HepG2 (cell line): ENCODE data around the gene SHC1. TPM values are rescaled to one million over a fixed set of nuclear protein-coding genes. Genes with fewer than 3 reads are reported as not detected.
A peak's percentile ranks its signal among the peaks of the same experiment; 100 is the strongest.

Experiments
- ATAC-seq: fragments of 200-7000 bp; cut with Tn5 transposase; 3 replicates; pipeline ENCODE4 v1.9.1; 2020; ENCODE audit warnings: mild to moderate bottlenecking, moderate library complexity
- BruUV-seq: library from RNA; stranded (reverse); fragments of 400-500 nt; replicated peaks from 2 replicates; lab custom pipeline; 2021; lab: Mats Ljungman, UMichigan
- CTCF ChIA-PET: fragments of 300-600 bp; formaldehyde crosslinking; extraction: SDS; loops from one replicate; lab custom pipeline; 2021; ENCODE audit warnings: low total read pairs, inconsistent platforms, low intra/inter-chr PET ratio; lab: Yijun Ruan, JAX
- POLR2A ChIA-PET: fragments of 350-600 bp; sonication (Branson Sonifier 250); formaldehyde crosslinking; loops from one replicate; lab custom pipeline; 2020; ENCODE audit warnings: antibody characterized with exemption, inconsistent platforms; lab: Yijun Ruan, JAX
- DNase-seq: peaks from one replicate; pipeline ENCODE4 v3.0.0-alpha.2; 2015; ENCODE audit warnings: low spot score
- FAIRE-seq: peaks from 3 replicates; lab custom pipeline; 2011; peaks lifted over from hg19 to GRCh38; lab: Jason Lieb, UNC
- H2AFZ ChIP-seq: one replicate; pipeline ENCODE4 v1.6.1; 2011; ENCODE audit warnings: low read length, inconsistent platforms
- H3K27ac ChIP-seq: fragments of 300-600 bp; 3 replicates; pipeline ENCODE4 v1.8.0; 2011; ENCODE audit warnings: mixed run types, mild to moderate bottlenecking, mixed read lengths, low read length, inconsistent platforms; ENCODE audit not compliant: insufficient read depth; ENCODE audit errors: extremely low read length
- H3K27me3 ChIP-seq, 2 experiments: fragments of 200-600 bp in 1 of 2; 2 replicates in 1 of 2; 3 replicates in 1 of 2; pipeline versions ENCODE4 v1.6.0 to v1.8.0; 2011; ENCODE audit warnings: low read length in 2 of 2, mild to moderate bottlenecking in 2 of 2, moderate library complexity in 2 of 2, inconsistent platforms in 1 of 2; ENCODE audit not compliant: insufficient read depth in 2 of 2, control insufficient read depth in 1 of 2
- H3K36me3 ChIP-seq, 2 experiments: fragments of 200-600 bp in 1 of 2; replicated peaks in 1 of 2; 2 replicates in 1 of 2; 3 replicates in 1 of 2; pipeline versions ENCODE4 v1.5.1 to v1.8.0; 2011; ENCODE audit warnings: low read length in 2 of 2, inconsistent platforms in 1 of 2; ENCODE audit not compliant: insufficient read depth in 2 of 2, control insufficient read depth in 1 of 2
- H3K4me1 ChIP-seq: 2 replicates; pipeline ENCODE4 v1.5.1; 2012; ENCODE audit warnings: low read length, inconsistent platforms; ENCODE audit not compliant: insufficient read depth
- H3K4me2 ChIP-seq: 2 replicates; pipeline ENCODE4 v1.6.0; 2011; ENCODE audit warnings: low read depth, low read length, inconsistent platforms
- H3K4me3 ChIP-seq, 3 experiments: fragments of 200-600 bp in 1 of 3; sonication (generic), shearing (Covaris generic) in 1 of 3; replicated peaks in 1 of 3; 2 replicates each; pipeline ENCODE4 v1.5.1; 2011 to 2016; ENCODE audit warnings: low read length in 3 of 3, inconsistent platforms in 2 of 3, low read depth in 2 of 3, mild to moderate bottlenecking in 2 of 3, control low read depth in 1 of 3, mixed read lengths in 1 of 3; ENCODE audit not compliant: insufficient read depth in 1 of 3
- H3K79me2 ChIP-seq: one replicate; pipeline ENCODE4 v1.6.1; 2011; ENCODE audit warnings: low read length, inconsistent platforms; ENCODE audit not compliant: insufficient read depth
- H3K9ac ChIP-seq: 2 replicates; pipeline ENCODE4 v1.6.0; 2011; ENCODE audit warnings: mild to moderate bottlenecking, low read depth, low read length, inconsistent platforms; ENCODE audit not compliant: insufficient read depth
- H3K9me3 ChIP-seq: 2 replicates; pipeline ENCODE4 v1.5.1; 2012; ENCODE audit warnings: mild to moderate bottlenecking, low read length
- H4K20me1 ChIP-seq: 2 replicates; pipeline ENCODE4 v1.6.0; 2011; ENCODE audit warnings: inconsistent platforms, mild to moderate bottlenecking, low read length, moderate library complexity; ENCODE audit not compliant: insufficient read depth
- ATF7 ChIP-seq, 2 experiments: fragments of 450-650 bp in 1 of 2; sonication (generic) in 1 of 2; formaldehyde crosslinking in 1 of 2; IDR thresholded peaks; 2 replicates each; pipeline versions ENCODE4 v1.4.0 to v1.6.1; 2016 to 2020; ENCODE audit warnings: antibody characterized with exemption in 1 of 2, mild to moderate bottlenecking in 1 of 2, missing genetic modification reagents in 1 of 2
- CEBPG ChIP-seq: IDR thresholded peaks from 2 replicates; pipeline ENCODE4 v1.6.1; 2016
- ELF4 ChIP-seq: sonication (generic); formaldehyde crosslinking; IDR thresholded peaks from 2 replicates; pipeline ENCODE4 v1.5.0; 2020; ENCODE audit warnings: missing genetic modification reagents, mild to moderate bottlenecking, moderate library complexity, borderline replicate concordance
- GATAD2A ChIP-seq: IDR thresholded peaks from 2 replicates; pipeline ENCODE4 v1.6.1; 2016
- HDAC2 ChIP-seq: sonication (generic); formaldehyde crosslinking; IDR thresholded peaks from 2 replicates; pipeline ENCODE4 v1.4.0; 2020; ENCODE audit warnings: missing genetic modification reagents
- HNRNPH1 ChIP-seq: fragments of 200-400 bp; formaldehyde crosslinking; optimal IDR thresholded peaks from 2 replicates; pipeline ENCODE3; 2017; ENCODE audit warnings: mild to moderate bottlenecking, low read depth, low read length
- HOXA3 ChIP-seq: sonication (generic); formaldehyde crosslinking; IDR thresholded peaks from 2 replicates; pipeline ENCODE4 v1.5.0; 2020; ENCODE audit warnings: missing genetic modification reagents
- HOXD1 ChIP-seq: sonication (generic); formaldehyde crosslinking; IDR thresholded peaks from 2 replicates; pipeline ENCODE4 v1.5.0; 2020; ENCODE audit warnings: missing genetic modification reagents
- PAWR ChIP-seq: sonication (generic); formaldehyde crosslinking; IDR thresholded peaks from 2 replicates; pipeline ENCODE4 v1.4.0; 2020; ENCODE audit warnings: missing genetic modification reagents, mild to moderate bottlenecking, borderline replicate concordance
- PCBP2 ChIP-seq: fragments of 200-400 bp; formaldehyde crosslinking; optimal IDR thresholded peaks from 2 replicates; pipeline ENCODE3; 2018; ENCODE audit warnings: low read length, low read depth; ENCODE audit not compliant: poor library complexity, severe bottlenecking
- RAD21 ChIP-seq: fragments of 450-650 bp; formaldehyde crosslinking; IDR thresholded peaks from 2 replicates; pipeline ENCODE4 v1.5.0; 2020; ENCODE audit warnings: mild to moderate bottlenecking
- RXRB ChIP-seq: IDR thresholded peaks from 2 replicates; pipeline ENCODE4 v1.6.1; 2016; ENCODE audit warnings: borderline replicate concordance, missing genetic modification reagents, missing compliant biosample characterization
- SKI ChIP-seq: fragments of 450-650 bp; IDR thresholded peaks from one replicate; pipeline ENCODE4 v1.6.1; 2018; ENCODE audit warnings: mild to moderate bottlenecking; ENCODE audit not compliant: partially characterized antibody
- TAF1 ChIP-seq: sonication (generic); formaldehyde crosslinking; IDR thresholded peaks from 2 replicates; pipeline ENCODE4 v1.4.0; 2020; ENCODE audit warnings: missing genetic modification reagents
- TP53 ChIP-seq: sonication (generic); formaldehyde crosslinking; conservative IDR thresholded peaks from 2 replicates; pipeline ENCODE4 v1.4.0; 2020; ENCODE audit warnings: missing genetic modification reagents
- ZKSCAN8 ChIP-seq: IDR thresholded peaks from 2 replicates; pipeline ENCODE4 v1.6.1; 2016; ENCODE audit warnings: borderline replicate concordance, missing genetic modification reagents, missing compliant biosample characterization
- WGBS: methylation state at CpG from one replicate; pipeline ENCODE4 v1.1.6; 2017; ENCODE audit warnings: low lambda C conversion rate; 5-methylcytosine and 5-hydroxymethylcytosine counted together
- in situ Hi-C: cut with HindIII; loops from 2 replicates; pipeline ENCODE4 v1.10.0; 2017; ENCODE audit warnings: low pct_unique_long_range_greater_than_20kb; ENCODE audit not compliant: extremely low pct_ligation_motif_present
- intact Hi-C: fragments of 100-400 bp; cut with micrococcal nuclease; formaldehyde crosslinking; loops from one replicate; pipeline ENCODE4 v1.10.0; 2022; ENCODE audit not compliant: unreplicated experiment
- polyA plus RNA-seq, 8 experiments: library from polyadenylated mRNA; depleted of rRNA in 3 of 8; stranded (reverse) in 7 of 8; unstranded in 1 of 8; fragments of >200 nt; fragmentation: Illumina TruSeq in 4 of 8; extraction: Trizol in 4 of 8; gene quantifications; 2 replicates each; pipeline versions ENCODE4 v1.2.1 to v1.2.3, GENCODE V29; 2011 to 2016; ENCODE audit warnings: low read depth in 4 of 8, missing spikeins in 1 of 8, mixed read lengths in 1 of 8; ENCODE audit not compliant: insufficient read depth in 1 of 8
- total RNA-seq, 5 experiments: library from RNA; depleted of rRNA; stranded (reverse); fragments of >200 nt; fragmentation: Illumina TruSeq; extraction: Trizol; gene quantifications; 2 replicates each; pipeline ENCODE4 v1.2.3, GENCODE V29; 2016; ENCODE audit warnings: low read depth in 1 of 5
- TF ChIP-seq, protein P1 (sequence below): IDR thresholded peaks from 2 replicates; pipeline ENCODE4 v1.6.1; 2012; ENCODE audit warnings: inconsistent platforms
- TF ChIP-seq, protein P2 (sequence below): sonication (generic); formaldehyde crosslinking; IDR thresholded peaks from 2 replicates; pipeline ENCODE4 v1.4.0; 2020; ENCODE audit warnings: mild to moderate bottlenecking, missing genetic modification reagents
- TF ChIP-seq, protein P3 (sequence below): sonication (generic); formaldehyde crosslinking; IDR thresholded peaks from 2 replicates; pipeline ENCODE4 v1.8.0; 2022; ENCODE audit warnings: low read depth, missing genetic modification reagents
- TF ChIP-seq, protein P4 (sequence below): sonication (generic); formaldehyde crosslinking; IDR thresholded peaks from 2 replicates; pipeline ENCODE4 v1.4.0; 2020; ENCODE audit warnings: missing genetic modification reagents, borderline replicate concordance

Gene SHC1
- total and polyA plus RNA-seq, 2 of the 13 experiments (the other 11 are each of a cell fraction or from before 2014, with no cell fraction given): 52.0 to 137 TPM

DNA sequence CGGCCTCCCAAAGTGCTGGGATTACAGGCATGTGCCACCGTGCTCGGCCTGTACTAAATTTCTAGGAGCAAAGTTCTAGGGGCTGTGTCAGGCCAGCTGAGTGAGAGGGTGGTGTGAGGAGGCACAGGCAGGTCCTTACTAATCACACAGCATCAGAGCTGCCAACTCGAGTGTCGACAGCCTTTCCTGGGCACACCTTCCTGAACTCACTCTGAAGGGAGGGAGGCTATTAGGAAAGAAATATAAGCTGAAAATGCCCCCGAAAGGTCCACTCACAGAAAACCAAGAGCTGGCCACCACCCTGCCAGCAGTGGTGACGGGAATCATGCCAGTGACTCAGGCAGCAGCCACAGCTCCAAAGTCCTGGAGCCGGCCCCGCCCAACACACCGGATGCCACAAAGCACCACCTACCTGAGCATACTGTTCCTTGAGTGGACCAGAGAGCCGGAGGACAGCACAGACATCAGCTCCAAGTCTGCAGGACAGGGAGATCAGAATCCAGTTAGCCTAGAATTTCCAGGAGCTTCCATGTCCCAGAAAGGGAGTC, 38.5 kb downstream of the SHC1 start (continued):
- TF ChIP-seq RAD21 (CRISPR knock-in tag): peak; percentile 11; the same call in 1 of the 2 replicates
- 0 out of 2 replicates have a peak, but pooled peaks have one; percentile 31 for TF ChIP-seq HOXD1
- TF ChIP-seq SKI: peak; percentile 18
- TF ChIP-seq GATAD2A (CRISPR knock-in tag): peak; percentile 75
- peak; percentile 59; the same call in 1 of the 2 replicates for TF ChIP-seq TAF1 (CRISPR knock-in tag)
- no peak for TF ChIP-seq TP53 (CRISPR knock-in tag)
- TF ChIP-seq CEBPG: peak; percentile 12; the same call in 1 of the 2 replicates
- peak; percentile 63; the same call in 1 of the 2 replicates for TF ChIP-seq HOXA3
- peak; percentile 17; the same call in 1 of the 2 replicates for TF ChIP-seq ZKSCAN8

DNA sequence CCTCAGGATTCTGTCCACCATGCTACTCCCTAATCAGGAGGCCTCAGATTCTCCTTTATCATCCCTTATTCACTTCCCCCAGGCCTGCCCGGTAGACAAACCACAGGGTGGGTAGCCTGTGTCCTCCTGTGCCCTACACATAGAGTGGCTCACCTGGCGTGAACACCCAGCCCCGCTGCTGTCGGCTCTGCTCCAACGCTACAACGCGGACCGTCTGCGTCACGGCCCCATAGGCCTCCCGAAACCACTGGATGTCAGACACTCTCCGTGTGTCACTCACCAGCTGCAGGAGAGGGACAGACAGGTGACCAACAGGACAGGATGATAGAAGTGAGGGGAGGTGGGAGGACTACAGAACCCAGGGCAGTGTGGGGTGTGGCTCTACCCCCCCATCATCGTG, 44.3 kb downstream of the SHC1 start:
- peaks cover 1 to 10% of the 10 kb centered on the region in 2 experiments; a peak in 2 of 5 replicates for H3K36me3 ChIP-seq
- no peaks in the 10 kb centered on the region for H4K20me1 ChIP-seq
- peaks cover 6% of the 10 kb centered on the region for H3K4me1 ChIP-seq
- CTCF ChIA-PET: no interaction called here
- DNase-seq: no peak
- in situ Hi-C loops (no loop called here), intact Hi-C loops (no loop called here)
- FAIRE-seq: no peak
- WGBS: 98% methylated on average over 13 of the region's 13 CpGs
- no peak for ATAC-seq
- no peak overlapping the region for H3K4me2 ChIP-seq
- no peak overlapping the region for H3K27ac ChIP-seq
- H3K79me2 ChIP-seq: no peaks in the 10 kb centered on the region
- H2AFZ ChIP-seq: no peak overlapping the region
- no peak overlapping the region for H3K4me3 ChIP-seq
- H3K27me3 ChIP-seq: no peaks in the 10 kb centered on the region
- BruUV-seq: no TSS peak
- no peaks in the 10 kb centered on the region for H3K9me3 ChIP-seq
- H3K9ac ChIP-seq: no peak overlapping the region
- POLR2A ChIA-PET: no interaction called here
- TF ChIP-seq PCBP2 (no peak), ELF4 (CRISPR knock-in tag) (no peak), ATF7 (IDR thresholded peaks at IDR 0.05) (no peak), ATF7 (CRISPR knock-in tag; IDR thresholded peaks at IDR 0.05) (no peak), RXRB (CRISPR knock-in tag) (no peak), HNRNPH1 (no peak), PAWR (CRISPR knock-in tag) (no peak), HDAC2 (CRISPR knock-in tag) (no peak)
- TF ChIP-seq, protein P1, sequence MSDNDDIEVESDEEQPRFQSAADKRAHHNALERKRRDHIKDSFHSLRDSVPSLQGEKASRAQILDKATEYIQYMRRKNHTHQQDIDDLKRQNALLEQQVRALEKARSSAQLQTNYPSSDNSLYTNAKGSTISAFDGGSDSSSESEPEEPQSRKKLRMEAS: no peak
- TF ChIP-seq, protein P2, sequence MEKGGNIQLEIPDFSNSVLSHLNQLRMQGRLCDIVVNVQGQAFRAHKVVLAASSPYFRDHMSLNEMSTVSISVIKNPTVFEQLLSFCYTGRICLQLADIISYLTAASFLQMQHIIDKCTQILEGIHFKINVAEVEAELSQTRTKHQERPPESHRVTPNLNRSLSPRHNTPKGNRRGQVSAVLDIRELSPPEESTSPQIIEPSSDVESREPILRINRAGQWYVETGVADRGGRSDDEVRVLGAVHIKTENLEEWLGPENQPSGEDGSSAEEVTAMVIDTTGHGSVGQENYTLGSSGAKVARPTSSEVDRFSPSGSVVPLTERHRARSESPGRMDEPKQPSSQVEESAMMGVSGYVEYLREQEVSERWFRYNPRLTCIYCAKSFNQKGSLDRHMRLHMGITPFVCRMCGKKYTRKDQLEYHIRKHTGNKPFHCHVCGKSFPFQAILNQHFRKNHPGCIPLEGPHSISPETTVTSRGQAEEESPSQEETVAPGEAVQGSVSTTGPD (CRISPR knock-in tag): no peak
- TF ChIP-seq, protein P3, sequence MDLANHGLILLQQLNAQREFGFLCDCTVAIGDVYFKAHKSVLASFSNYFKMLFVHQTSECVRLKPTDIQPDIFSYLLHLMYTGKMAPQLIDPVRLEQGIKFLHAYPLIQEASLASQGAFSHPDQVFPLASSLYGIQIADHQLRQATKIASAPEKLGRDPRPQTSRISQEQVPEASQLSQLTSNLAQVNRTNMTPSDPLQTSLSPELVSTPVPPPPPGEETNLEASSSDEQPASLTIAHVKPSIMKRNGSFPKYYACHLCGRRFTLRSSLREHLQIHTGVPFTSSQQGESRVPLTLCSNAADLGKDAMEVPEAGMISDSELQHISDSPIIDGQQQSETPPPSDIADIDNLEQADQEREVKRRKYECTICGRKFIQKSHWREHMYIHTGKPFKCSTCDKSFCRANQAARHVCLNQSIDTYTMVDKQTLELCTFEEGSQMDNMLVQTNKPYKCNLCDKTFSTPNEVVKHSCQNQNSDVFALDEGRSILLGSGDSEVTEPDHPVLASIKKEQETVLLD (CRISPR knock-in tag): no peak
- TF ChIP-seq, protein P4, sequence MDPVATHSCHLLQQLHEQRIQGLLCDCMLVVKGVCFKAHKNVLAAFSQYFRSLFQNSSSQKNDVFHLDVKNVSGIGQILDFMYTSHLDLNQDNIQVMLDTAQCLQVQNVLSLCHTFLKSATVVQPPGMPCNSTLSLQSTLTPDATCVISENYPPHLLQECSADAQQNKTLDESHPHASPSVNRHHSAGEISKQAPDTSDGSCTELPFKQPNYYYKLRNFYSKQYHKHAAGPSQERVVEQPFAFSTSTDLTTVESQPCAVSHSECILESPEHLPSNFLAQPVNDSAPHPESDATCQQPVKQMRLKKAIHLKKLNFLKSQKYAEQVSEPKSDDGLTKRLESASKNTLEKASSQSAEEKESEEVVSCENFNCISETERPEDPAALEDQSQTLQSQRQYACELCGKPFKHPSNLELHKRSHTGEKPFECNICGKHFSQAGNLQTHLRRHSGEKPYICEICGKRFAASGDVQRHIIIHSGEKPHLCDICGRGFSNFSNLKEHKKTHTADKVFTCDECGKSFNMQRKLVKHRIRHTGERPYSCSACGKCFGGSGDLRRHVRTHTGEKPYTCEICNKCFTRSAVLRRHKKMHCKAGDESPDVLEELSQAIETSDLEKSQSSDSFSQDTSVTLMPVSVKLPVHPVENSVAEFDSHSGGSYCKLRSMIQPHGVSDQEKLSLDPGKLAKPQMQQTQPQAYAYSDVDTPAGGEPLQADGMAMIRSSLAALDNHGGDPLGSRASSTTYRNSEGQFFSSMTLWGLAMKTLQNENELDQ (CRISPR knock-in tag): no peak
